H9 (cell line): Measurements from ENCODE around the gene CMTM7. TPM values are rescaled to one million over a fixed set of nuclear protein-coding genes. Genes with fewer than 3 reads are reported as not detected.

Experiments used
- DNase-seq: peaks from one replicate; pipeline ENCODE4 v3.0.0-alpha.2; 2017
- H2AFZ ChIP-seq: one replicate; pipeline ENCODE4 v1.6.1; 2013; ENCODE audit warnings: mild to moderate bottlenecking, low read length, control low read depth, moderate library complexity
- H2AK5ac ChIP-seq: 2 replicates; pipeline ENCODE4 v1.6.1; 2013; ENCODE audit warnings: low read length, control low read depth, mixed read lengths; ENCODE audit not compliant: insufficient read length
- H2BK120ac ChIP-seq: one replicate; pipeline ENCODE4 v1.6.1; 2013; ENCODE audit warnings: low read depth, mild to moderate bottlenecking, low read length, control low read depth, inconsistent platforms; ENCODE audit not compliant: poor library complexity, severe bottlenecking
- H2BK12ac ChIP-seq: 2 replicates; pipeline ENCODE4 v1.6.1; 2013; ENCODE audit warnings: low read length, control low read depth, mixed read lengths, low read depth; ENCODE audit not compliant: insufficient read length
- H2BK15ac ChIP-seq: 2 replicates; pipeline ENCODE4 v1.6.1; 2013; ENCODE audit warnings: low read depth, low read length, control low read depth
- H2BK20ac ChIP-seq: one replicate; pipeline ENCODE4 v1.6.1; 2013; ENCODE audit warnings: low read depth, mild to moderate bottlenecking, low read length, control low read depth, inconsistent platforms; ENCODE audit not compliant: poor library complexity, severe bottlenecking
- H2BK5ac ChIP-seq: 2 replicates; pipeline ENCODE4 v1.6.1; 2013; ENCODE audit warnings: low read length, control low read depth, mixed read lengths; ENCODE audit not compliant: insufficient read length
- H3K14ac ChIP-seq: 2 replicates; pipeline ENCODE4 v1.6.1; 2013; ENCODE audit warnings: low read length, control low read depth; ENCODE audit not compliant: insufficient read depth
- H3K18ac ChIP-seq: 2 replicates; pipeline ENCODE4 v1.6.1; 2013; ENCODE audit warnings: low read depth, mild to moderate bottlenecking, mixed read lengths, low read length, control low read depth; ENCODE audit not compliant: insufficient read length
- H3K23ac ChIP-seq: 2 replicates; pipeline ENCODE4 v1.6.1; 2013; ENCODE audit warnings: low read length, control low read depth, mixed read lengths, low read depth; ENCODE audit not compliant: insufficient read length
- H3K23me2 ChIP-seq: 2 replicates; pipeline ENCODE4 v1.6.1; 2013; ENCODE audit warnings: low read depth, mild to moderate bottlenecking, mixed read lengths, low read length, control low read depth; ENCODE audit not compliant: insufficient read length, poor library complexity, severe bottlenecking
- H3K27ac ChIP-seq: 2 replicates; pipeline ENCODE4 v1.5.1; 2013; ENCODE audit warnings: low read length, control low read depth, mixed read lengths, low read depth; ENCODE audit not compliant: insufficient read length
- H3K27me3 ChIP-seq: 2 replicates; pipeline ENCODE4 v1.6.1; 2013; ENCODE audit warnings: low read length, control low read depth, inconsistent platforms; ENCODE audit not compliant: insufficient read depth
- H3K4ac ChIP-seq: 2 replicates; pipeline ENCODE4 v1.6.1; 2013; ENCODE audit warnings: low read depth, mild to moderate bottlenecking, control low read depth, inconsistent platforms, low read length, moderate library complexity
- H3K4me1 ChIP-seq: 2 replicates; pipeline ENCODE4 v1.6.1; 2013; ENCODE audit warnings: low read length, control low read depth, inconsistent platforms; ENCODE audit not compliant: insufficient read depth
- H3K4me2 ChIP-seq: 2 replicates; pipeline ENCODE4 v1.6.1; 2013; ENCODE audit warnings: low read length, control low read depth, mixed read lengths; ENCODE audit not compliant: insufficient read length, insufficient read depth
- H3K56ac ChIP-seq: 2 replicates; pipeline ENCODE4 v1.6.1; 2013; ENCODE audit warnings: low read depth, mild to moderate bottlenecking, mixed read lengths, low read length, control low read depth; ENCODE audit not compliant: insufficient read length
- H3K79me1 ChIP-seq: 2 replicates; pipeline ENCODE4 v1.6.1; 2013; ENCODE audit warnings: low read depth, mild to moderate bottlenecking, moderate library complexity, low read length, control low read depth, inconsistent platforms; ENCODE audit not compliant: insufficient read depth, poor library complexity, severe bottlenecking
- H3K79me2 ChIP-seq: 2 replicates; pipeline ENCODE4 v1.6.1; 2013; ENCODE audit warnings: low read length, control low read depth, inconsistent platforms; ENCODE audit not compliant: insufficient read depth
- H3K9ac ChIP-seq: 2 replicates; pipeline ENCODE4 v1.6.1; 2013; ENCODE audit warnings: low read length, control low read depth, mixed read lengths; ENCODE audit not compliant: insufficient read length; ENCODE audit errors: extremely low read depth
- H3K9me3 ChIP-seq: one replicate; pipeline ENCODE4 v1.6.1; 2013; ENCODE audit warnings: low read depth, low read length, inconsistent platforms; ENCODE audit not compliant: control insufficient read depth
- H3T11ph ChIP-seq: one replicate; pipeline ENCODE4 v1.6.1; 2013; ENCODE audit warnings: mild to moderate bottlenecking, low read length, control low read depth, inconsistent platforms
- H4K20me1 ChIP-seq: one replicate; pipeline ENCODE4 v1.6.1; 2013; ENCODE audit not compliant: control insufficient read depth, insufficient read length, insufficient read depth
- H4K5ac ChIP-seq: 2 replicates; pipeline ENCODE4 v1.6.1; 2013; ENCODE audit warnings: low read depth, mild to moderate bottlenecking, mixed read lengths, low read length, control low read depth; ENCODE audit not compliant: insufficient read length
- H4K8ac ChIP-seq: replicated peaks from 2 replicates; pipeline ENCODE4 v1.6.1; 2013; ENCODE audit warnings: low read length, control low read depth, mixed read lengths, low read depth; ENCODE audit not compliant: insufficient read length
- H4K91ac ChIP-seq: 2 replicates; pipeline ENCODE4 v1.6.1; 2013; ENCODE audit warnings: low read depth, mild to moderate bottlenecking, moderate library complexity, mixed read lengths, low read length, control low read depth; ENCODE audit not compliant: insufficient read length
- H3K27ac Mint-ChIP-seq, 3 experiments: 2 replicates in 2 of 3; 3 replicates in 1 of 3; pipeline ENCODE4 v1.8.0; 2020 to 2021; ENCODE audit warnings: mixed read lengths in 3 of 3, mild to moderate bottlenecking in 1 of 3, moderate library complexity in 1 of 3
- H3K27me3 Mint-ChIP-seq: 2 replicates; pipeline ENCODE4 v1.8.0; 2021; ENCODE audit warnings: low read depth, mild to moderate bottlenecking, moderate library complexity, mixed read lengths
- H3K36me3 Mint-ChIP-seq, 3 experiments: 2 replicates in 2 of 3; 3 replicates in 1 of 3; pipeline ENCODE4 v1.8.0; 2020 to 2021; ENCODE audit warnings: low read depth in 3 of 3, mixed read lengths in 3 of 3; ENCODE audit not compliant: insufficient read depth in 1 of 3
- H3K4me1 Mint-ChIP-seq, 2 experiments: 2 replicates each; pipeline ENCODE4 v1.8.0; 2020; ENCODE audit warnings: mixed read lengths in 2 of 2
- H3K4me3 Mint-ChIP-seq, 2 experiments: 2 replicates in 1 of 2; 3 replicates in 1 of 2; pipeline ENCODE4 v1.8.0; 2020 to 2021; ENCODE audit warnings: mild to moderate bottlenecking in 2 of 2, mixed read lengths in 2 of 2, moderate library complexity in 1 of 2
- H3K9me3 Mint-ChIP-seq, 2 experiments: 2 replicates in 1 of 2; 3 replicates in 1 of 2; pipeline ENCODE4 v1.8.0; 2020; ENCODE audit warnings: mild to moderate bottlenecking in 2 of 2, mixed read lengths in 2 of 2, moderate library complexity in 1 of 2
- CTCF ChIP-seq: fragments of 200-600 bp; sonication (generic); conservative IDR thresholded peaks from 3 replicates; pipeline ENCODE4 v1.8.0; 2021; ENCODE audit warnings: antibody characterized with exemption, mild to moderate bottlenecking
- whole genome bisulfite sequencing: extraction: QIAGEN DNeasy Blood & Tissue Kit; methylation state at CpG from one replicate; pipeline ENCODE4 v1.1.7; 2013; ENCODE audit warnings: missing lambda C conversion rate, low lambda C conversion rate, mixed read lengths; ENCODE audit not compliant: insufficient read length; ENCODE audit errors: extremely low coverage; 5-methylcytosine and 5-hydroxymethylcytosine counted together
- total RNA-seq: library from RNA; stranded (reverse); gene quantifications from 2 replicates; pipeline ENCODE4 v1.2.1, GENCODE V29; 2021

Gene CMTM7
- total RNA-seq, 1 experiment from 2014 or later, result 23.9 TPM

DNA sequence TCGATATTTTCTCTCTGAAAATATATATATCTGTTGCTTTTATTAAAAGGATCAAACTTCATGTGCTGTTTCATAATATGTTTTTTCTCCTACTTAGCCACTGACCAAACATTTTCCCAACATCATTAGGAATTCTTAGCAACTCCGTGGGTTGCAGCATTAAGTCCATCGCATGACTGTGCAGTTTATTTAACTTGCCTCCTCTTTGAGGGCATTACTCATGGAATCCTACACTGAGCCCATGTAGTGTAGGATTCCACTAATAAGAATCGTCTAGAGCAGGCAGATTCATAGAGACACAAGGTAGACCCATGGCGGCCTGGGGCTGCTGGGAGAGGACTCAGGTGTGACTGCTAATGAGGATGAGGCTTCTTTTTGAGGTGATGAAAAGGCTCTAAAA lies 61.7 kb downstream of the CMTM7 start:
- H2AFZ ChIP-seq, result no peak overlapping the region
- H4K91ac ChIP-seq, result no peak overlapping the region
- Mint-ChIP-seq H3K4me1 (peaks cover 34 to 37% of the 10 kb centered on the region in 2 experiments), H3K36me3 (peaks cover 2 to 20% (median 17%) of the 10 kb centered on the region in 3 experiments), H3K4me3 (no peak overlapping the region), H3K27ac (no peak overlapping the region), H3K9me3 (no peaks in the 10 kb centered on the region; a peak in 1 of 5 replicates), H3K27me3 (no peaks in the 10 kb centered on the region; the same call in 1 of the 2 replicates)
- no peaks in the 10 kb centered on the region for H3K23me2 ChIP-seq
- no peaks in the 10 kb centered on the region for H3K27me3 ChIP-seq
- H3K9ac ChIP-seq, result no peak overlapping the region
- H3K79me1 ChIP-seq, result no peaks in the 10 kb centered on the region
- no CpG with 5 or more reads among the region's 5 CpGs for WGBS
- no peak overlapping the region for H4K5ac ChIP-seq
- H4K8ac ChIP-seq, result no peak overlapping the region
- DNase-seq, result no peak
- H2AK5ac ChIP-seq, result no peak overlapping the region
- H3K27ac ChIP-seq, result no peak overlapping the region
- H3K79me2 ChIP-seq, result no peaks in the 10 kb centered on the region
- no peaks in the 10 kb centered on the region for H3K4me1 ChIP-seq
- H3K9me3 ChIP-seq, result no peaks in the 10 kb centered on the region
- H4K20me1 ChIP-seq, result no peaks in the 10 kb centered on the region
- H3K56ac ChIP-seq, result no peak overlapping the region
- H2BK15ac ChIP-seq, result no peak overlapping the region
- H2BK5ac ChIP-seq, result no peak overlapping the region
- no peak overlapping the region for H3K23ac ChIP-seq
- no peak overlapping the region for H3K18ac ChIP-seq
- H3T11ph ChIP-seq, result no peak overlapping the region
- no peak overlapping the region for H3K4ac ChIP-seq
- TF ChIP-seq CTCF, result no peak
- no peak overlapping the region for H3K4me2 ChIP-seq
- no peak overlapping the region for H2BK120ac ChIP-seq
- H2BK12ac ChIP-seq, result no peak overlapping the region
- H2BK20ac ChIP-seq, result no peak overlapping the region
- no peak overlapping the region for H3K14ac ChIP-seq
